Measurements from ENCODE around the gene MORC3. TPM values are rescaled to one million over a fixed set of nuclear protein-coding genes. Genes with fewer than 3 reads are reported as not detected.
A peak's percentile ranks its signal among the peaks of the same experiment; 100 is the strongest.
"Not testable (repeated sequence)": the region's sequence is repeated elsewhere in the genome, so short reads cannot be mapped to it uniquely, and the experiment has no call there.

The MORC3 gene
- total RNA-seq, 1 experiment from 2014 or later = 18.7 TPM

DNA sequence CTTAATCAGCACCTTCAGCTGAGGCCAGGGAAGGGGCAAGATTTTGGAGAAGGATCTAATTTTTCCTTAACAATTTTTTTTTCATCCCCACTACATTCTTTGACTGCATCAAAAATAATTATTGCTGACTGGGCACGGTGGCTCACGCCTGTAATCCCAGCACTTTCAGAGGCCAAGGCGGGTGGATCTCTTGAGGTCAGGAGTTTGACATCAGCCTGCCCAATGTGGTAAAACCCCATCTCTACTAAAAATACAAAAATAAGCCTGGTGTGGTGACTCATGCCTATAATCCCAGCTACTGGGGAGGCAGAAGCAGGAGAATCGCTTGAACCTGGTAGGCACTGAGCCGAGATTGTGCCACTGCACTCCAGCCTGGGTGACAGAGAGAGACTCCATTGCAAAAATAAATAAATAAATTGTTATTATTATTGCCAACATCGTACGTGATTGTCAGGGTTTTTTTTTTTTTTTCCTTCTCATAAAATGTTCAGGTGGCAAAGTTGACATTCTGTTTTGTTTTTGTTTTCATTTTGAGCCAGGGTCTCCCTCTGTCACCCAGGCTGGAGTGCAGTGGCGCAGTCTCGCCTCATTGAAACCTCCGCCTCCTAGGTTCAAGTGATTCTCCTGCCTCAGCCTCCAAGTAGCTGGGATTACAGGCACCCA, 37.3 kb upstream of the MORC3 start:
- no CpG with 5 or more reads among the region's 10 CpGs for WGBS (ENCODE audit: extremely low coverage, insufficient read length, low lambda C conversion rate)

DNA sequence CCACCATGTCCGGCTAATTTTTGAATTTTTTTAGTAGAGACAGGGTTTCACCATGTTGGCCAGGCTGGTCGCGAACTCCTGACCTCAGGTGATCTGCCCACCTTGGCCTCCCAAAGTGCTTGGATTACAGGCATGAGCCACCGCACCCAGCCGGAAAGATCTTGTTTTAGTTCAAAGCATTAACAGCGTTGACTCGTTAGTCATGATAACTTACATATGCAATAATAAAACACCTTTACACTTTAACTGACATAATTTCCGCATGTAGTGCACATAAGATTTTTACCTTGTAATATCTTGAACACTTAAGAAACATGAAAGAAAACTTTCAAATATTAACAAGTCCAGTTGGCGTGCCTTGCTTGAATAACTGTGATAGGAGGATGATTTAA, 36.8 kb upstream of the MORC3 start:
- H3K4me3 Mint-ChIP-seq; H3K23ac ChIP-seq (ENCODE audit: insufficient read length, low read depth, low read length); H3K27ac ChIP-seq (ENCODE audit: insufficient read length, low read depth, low read length); H3K27me3 ChIP-seq (ENCODE audit: insufficient read depth, low read length); H2BK5ac ChIP-seq (ENCODE audit: insufficient read length, low read length); H3K9ac ChIP-seq (ENCODE audit: extremely low read depth, insufficient read length, low read length); H2BK12ac ChIP-seq (ENCODE audit: insufficient read length, low read depth, low read length); H3K27ac Mint-ChIP-seq; H3K4ac ChIP-seq (ENCODE audit: low read depth, low read length); H2BK20ac ChIP-seq (ENCODE audit: low read depth, low read length, poor library complexity, severe bottlenecking); H3K18ac ChIP-seq (ENCODE audit: insufficient read length, low read depth, low read length); H3K56ac ChIP-seq (ENCODE audit: insufficient read length, low read depth, low read length); H3K4me1 Mint-ChIP-seq; H3K4me1 ChIP-seq (ENCODE audit: insufficient read depth, low read length); H4K20me1 ChIP-seq (ENCODE audit: control insufficient read depth, insufficient read depth, insufficient read length); H3T11ph ChIP-seq (ENCODE audit: low read length); H3K36me3 Mint-ChIP-seq (ENCODE audit: insufficient read depth in 1 of 3, low read depth in 3 of 3); H2AK5ac ChIP-seq (ENCODE audit: insufficient read length, low read length); H3K23me2 ChIP-seq (ENCODE audit: insufficient read length, low read depth, low read length, poor library complexity, severe bottlenecking); DNase-seq; H2BK120ac ChIP-seq (ENCODE audit: low read depth, low read length, poor library complexity, severe bottlenecking); H3K79me1 ChIP-seq (ENCODE audit: insufficient read depth, low read depth, low read length, poor library complexity, severe bottlenecking); H4K91ac ChIP-seq (ENCODE audit: insufficient read length, low read depth, low read length); H3K14ac ChIP-seq (ENCODE audit: insufficient read depth, low read length); H2AFZ ChIP-seq (ENCODE audit: low read length); H4K5ac ChIP-seq (ENCODE audit: insufficient read length, low read depth, low read length); H3K4me2 ChIP-seq (ENCODE audit: insufficient read depth, insufficient read length, low read length); H2BK15ac ChIP-seq (ENCODE audit: low read depth, low read length); H3K27me3 Mint-ChIP-seq (ENCODE audit: low read depth); H3K9me3 ChIP-seq (ENCODE audit: control insufficient read depth, low read depth, low read length); H3K79me2 ChIP-seq (ENCODE audit: insufficient read depth, low read length); H4K8ac ChIP-seq (replicated peaks; ENCODE audit: insufficient read length, low read depth, low read length); H3K9me3 Mint-ChIP-seq: not testable (repeated sequence)
- WGBS (ENCODE audit: extremely low coverage, insufficient read length, low lambda C conversion rate) = no CpG with 5 or more reads among the region's 9 CpGs

More for the DNA sequence above, 37.3 kb upstream of the MORC3 start:
- Histone ChIP-seq H4K8ac (replicated peaks; ENCODE audit: insufficient read length, low read depth, low read length) (no peak overlapping the region), H2BK12ac (ENCODE audit: insufficient read length, low read depth, low read length) (no peak overlapping the region), H3K4ac (ENCODE audit: low read depth, low read length) (no peak overlapping the region), H2AK5ac (ENCODE audit: insufficient read length, low read length) (no peak overlapping the region), H2BK120ac (ENCODE audit: low read depth, low read length, poor library complexity, severe bottlenecking) (peak overlapping the region; percentile 9), H3K27ac (ENCODE audit: insufficient read length, low read depth, low read length) (no peak overlapping the region), H4K20me1 (ENCODE audit: control insufficient read depth, insufficient read depth, insufficient read length) (no peaks in the 10 kb centered on the region), H2AFZ (ENCODE audit: low read length) (no peak overlapping the region), H2BK15ac (ENCODE audit: low read depth, low read length) (no peak overlapping the region), H3K27me3 (ENCODE audit: insufficient read depth, low read length) (no peaks in the 10 kb centered on the region), H4K5ac (ENCODE audit: insufficient read length, low read depth, low read length) (no peak overlapping the region), H3K18ac (ENCODE audit: insufficient read length, low read depth, low read length) (no peak overlapping the region), H4K91ac (ENCODE audit: insufficient read length, low read depth, low read length) (no peak overlapping the region), H3K79me1 (ENCODE audit: insufficient read depth, low read depth, low read length, poor library complexity, severe bottlenecking) (no peaks in the 10 kb centered on the region), H3K14ac (ENCODE audit: insufficient read depth, low read length) (no peak overlapping the region), H3T11ph (ENCODE audit: low read length) (no peak overlapping the region), H3K23me2 (ENCODE audit: insufficient read length, low read depth, low read length, poor library complexity, severe bottlenecking) (no peaks in the 10 kb centered on the region), H3K23ac (ENCODE audit: insufficient read length, low read depth, low read length) (no peak overlapping the region), H3K56ac (ENCODE audit: insufficient read length, low read depth, low read length) (no peak overlapping the region), H2BK5ac (ENCODE audit: insufficient read length, low read length) (no peak overlapping the region), H3K4me2 (ENCODE audit: insufficient read depth, insufficient read length, low read length) (no peak overlapping the region), H3K79me2 (ENCODE audit: insufficient read depth, low read length) (no peaks in the 10 kb centered on the region), H3K4me1 (ENCODE audit: insufficient read depth, low read length) (no peaks in the 10 kb centered on the region), H2BK20ac (ENCODE audit: low read depth, low read length, poor library complexity, severe bottlenecking) (no peak overlapping the region), H3K9me3 (ENCODE audit: control insufficient read depth, low read depth, low read length) (no peaks in the 10 kb centered on the region), H3K9ac (ENCODE audit: extremely low read depth, insufficient read length, low read length) (no peak overlapping the region)
- no peaks in the 10 kb centered on the region for H3K27me3 Mint-ChIP-seq (ENCODE audit: low read depth)
- H3K36me3 Mint-ChIP-seq (ENCODE audit: insufficient read depth in 1 of 3, low read depth in 3 of 3) = peaks cover 0 to 12% (median 0%) of the 10 kb centered on the region in 3 experiments; a peak in 4 of 7 replicates
- no peaks in the 10 kb centered on the region for H3K4me1 Mint-ChIP-seq
- H3K27ac Mint-ChIP-seq = no peak overlapping the region; a peak in 2 of 7 replicates
- no peaks in the 10 kb centered on the region for H3K9me3 Mint-ChIP-seq
- no peak overlapping the region for H3K4me3 Mint-ChIP-seq
- no peak for DNase-seq
- TF ChIP-seq, protein P1, sequence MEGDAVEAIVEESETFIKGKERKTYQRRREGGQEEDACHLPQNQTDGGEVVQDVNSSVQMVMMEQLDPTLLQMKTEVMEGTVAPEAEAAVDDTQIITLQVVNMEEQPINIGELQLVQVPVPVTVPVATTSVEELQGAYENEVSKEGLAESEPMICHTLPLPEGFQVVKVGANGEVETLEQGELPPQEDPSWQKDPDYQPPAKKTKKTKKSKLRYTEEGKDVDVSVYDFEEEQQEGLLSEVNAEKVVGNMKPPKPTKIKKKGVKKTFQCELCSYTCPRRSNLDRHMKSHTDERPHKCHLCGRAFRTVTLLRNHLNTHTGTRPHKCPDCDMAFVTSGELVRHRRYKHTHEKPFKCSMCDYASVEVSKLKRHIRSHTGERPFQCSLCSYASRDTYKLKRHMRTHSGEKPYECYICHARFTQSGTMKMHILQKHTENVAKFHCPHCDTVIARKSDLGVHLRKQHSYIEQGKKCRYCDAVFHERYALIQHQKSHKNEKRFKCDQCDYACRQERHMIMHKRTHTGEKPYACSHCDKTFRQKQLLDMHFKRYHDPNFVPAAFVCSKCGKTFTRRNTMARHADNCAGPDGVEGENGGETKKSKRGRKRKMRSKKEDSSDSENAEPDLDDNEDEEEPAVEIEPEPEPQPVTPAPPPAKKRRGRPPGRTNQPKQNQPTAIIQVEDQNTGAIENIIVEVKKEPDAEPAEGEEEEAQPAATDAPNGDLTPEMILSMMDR (conservative IDR thresholded peaks at IDR 0.05) = no peak
